ENCODE data around the gene COQ10A.
"Not testable (repeated sequence)": the region's sequence is repeated elsewhere in the genome, so short reads cannot be mapped to it uniquely, and the experiment has no call there.

The COQ10A gene

GRCh38 chr12:56244494-56244893 lies 22.2 kb upstream of the COQ10A start:
- DNase-seq = no peak

GRCh38 chr12:56247923-56248322 lies 18.8 kb upstream of the COQ10A start:
- DNase-seq = no peak

GRCh38 chr12:56248711-56249110 lies 18.0 kb upstream of the COQ10A start:
- DNase-seq = no peak

GRCh38 chr12:56252649-56253048 lies 14.1 kb upstream of the COQ10A start:
- DNase-seq = no peak

GRCh38 chr12:56253091-56253490 lies 13.7 kb upstream of the COQ10A start:
- no peak for DNase-seq

- DNase-seq = no peak
Measured at GRCh38 chr12:56255671-56256070, 11.1 kb upstream of the COQ10A start.

- DNase-seq = no peak
Measured at GRCh38 chr12:56256326-56256960, 10.3 kb upstream of the COQ10A start.

GRCh38 chr12:56257071-56257470 lies 9.7 kb upstream of the COQ10A start:
- no peak for DNase-seq

- DNase-seq = peak; percentile 5
Measured at GRCh38 chr12:56257491-56258067, 9.2 kb upstream of the COQ10A start.

GRCh38 chr12:56258068-56258819 lies 8.5 kb upstream of the COQ10A start, which contains the start of gene ANKRD52:
ANKRD52 (minus strand) TSS chr12:56258384; CDS start chr12:56258269, 115 bp downstream.
- DNase-seq = peak; percentile 86

GRCh38 chr12:56258820-56259183 lies 7.9 kb upstream of the COQ10A start:
- no peak for DNase-seq

- no peak for DNase-seq
Measured at GRCh38 chr12:56260380-56260779, 6.4 kb upstream of the COQ10A start.

- DNase-seq = no peak
Measured at GRCh38 chr12:56260921-56261320, 5.8 kb upstream of the COQ10A start.

- DNase-seq = peak; percentile 30
Measured at GRCh38 chr12:56261503-56262232, 5.1 kb upstream of the COQ10A start.

- DNase-seq = not testable (repeated sequence)
Measured at GRCh38 chr12:56262955-56263354, 3.8 kb upstream of the COQ10A start.

GRCh38 chr12:56266068-56266692 lies 562 bp upstream of the COQ10A start:
- DNase-seq = peak; percentile 1

GRCh38 chr12:56267443-56268071 lies 815 bp downstream of the COQ10A start:
- DNase-seq = peak; percentile 5

GRCh38 chr12:56271031-56271430 lies 4.3 kb downstream of the COQ10A start:
- peak; percentile 9 for DNase-seq

- not testable (repeated sequence) for DNase-seq
Measured at GRCh38 chr12:56272468-56272867, 5.7 kb downstream of the COQ10A start.

- no peak for DNase-seq
Measured at GRCh38 chr12:56274299-56274698, 7.6 kb downstream of the COQ10A start.

- no peak for DNase-seq
Measured at GRCh38 chr12:56278905-56279304, 12.2 kb downstream of the COQ10A start.

- DNase-seq = no peak
Measured at GRCh38 chr12:56280849-56281248, 14.1 kb downstream of the COQ10A start.

All from suppressor macrophage treated with lipopolysaccharide for 4 hours (primary cell).